H54 (cell line): ENCODE measurements around the gene OGFR.

Source experiments
- DNase-seq: peaks from one replicate; pipeline ENCODE4 v3.0.0; 2011; ENCODE audit warnings: low spot score, mixed read lengths; ENCODE audit not compliant: insufficient read length
- FAIRE-seq: peaks from 3 replicates; lab custom pipeline; 2011; peaks lifted over from hg19 to GRCh38; lab: Jason Lieb, UNC
- POLR2A ChIP-seq: IDR thresholded peaks from 2 replicates; pipeline ENCODE4 v1.6.1; 2011; ENCODE audit warnings: low read depth, mild to moderate bottlenecking, low read length

OGFR gene

GRCh38 chr20:62765021-62765420 is 39.6 kb upstream of the OGFR start:
- no peak for TF ChIP-seq POLR2A
- FAIRE-seq, result no peak
- DNase-seq, result no peak

DNA sequence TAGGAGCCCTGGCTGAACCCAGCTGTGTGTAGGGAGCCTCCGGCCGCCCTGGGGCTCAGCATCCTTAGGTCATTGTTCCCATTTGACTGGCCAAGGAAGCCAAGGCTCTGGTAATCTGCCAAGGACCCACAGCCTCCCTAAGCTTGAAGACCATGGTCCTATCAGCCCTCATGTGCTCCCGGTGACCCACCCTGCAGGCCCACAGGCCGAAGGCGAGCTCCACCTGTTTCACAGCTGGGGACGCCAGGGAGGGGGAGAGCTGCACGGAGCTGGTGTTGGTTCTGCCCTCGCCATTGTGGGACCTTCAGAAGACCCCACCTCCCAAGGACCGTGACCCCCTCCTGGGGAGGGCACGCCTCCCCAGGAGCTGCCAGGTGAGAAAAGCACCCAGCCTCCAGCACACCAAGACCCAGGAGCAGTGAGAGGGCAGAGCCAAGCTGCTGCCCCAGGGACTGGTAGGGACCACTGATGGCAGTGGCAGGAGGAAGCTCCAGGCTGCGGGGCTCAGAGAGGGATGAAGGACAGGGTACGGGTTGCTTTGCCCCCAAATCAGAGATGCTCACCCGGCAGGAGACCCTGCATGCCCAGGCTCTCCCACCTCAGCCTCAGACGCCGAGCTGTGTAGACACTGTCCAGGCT is 39.1 kb upstream of the OGFR start:
- no peak for TF ChIP-seq POLR2A
- no peak for FAIRE-seq
- DNase-seq, result no peak

GRCh38 chr20:62766071-62766450 is 38.6 kb upstream of the OGFR start:
- DNase-seq, result no peak
- FAIRE-seq, result no peak
- no peak for TF ChIP-seq POLR2A

- no peak for TF ChIP-seq POLR2A
- DNase-seq (no peak), FAIRE-seq (no peak)
Observed at GRCh38 chr20:62766716-62767115, 37.9 kb upstream of the OGFR start.

GRCh38 chr20:62768234-62768546 is 36.4 kb upstream of the OGFR start:
- TF ChIP-seq POLR2A, result no peak
- FAIRE-seq, result no peak

DNA sequence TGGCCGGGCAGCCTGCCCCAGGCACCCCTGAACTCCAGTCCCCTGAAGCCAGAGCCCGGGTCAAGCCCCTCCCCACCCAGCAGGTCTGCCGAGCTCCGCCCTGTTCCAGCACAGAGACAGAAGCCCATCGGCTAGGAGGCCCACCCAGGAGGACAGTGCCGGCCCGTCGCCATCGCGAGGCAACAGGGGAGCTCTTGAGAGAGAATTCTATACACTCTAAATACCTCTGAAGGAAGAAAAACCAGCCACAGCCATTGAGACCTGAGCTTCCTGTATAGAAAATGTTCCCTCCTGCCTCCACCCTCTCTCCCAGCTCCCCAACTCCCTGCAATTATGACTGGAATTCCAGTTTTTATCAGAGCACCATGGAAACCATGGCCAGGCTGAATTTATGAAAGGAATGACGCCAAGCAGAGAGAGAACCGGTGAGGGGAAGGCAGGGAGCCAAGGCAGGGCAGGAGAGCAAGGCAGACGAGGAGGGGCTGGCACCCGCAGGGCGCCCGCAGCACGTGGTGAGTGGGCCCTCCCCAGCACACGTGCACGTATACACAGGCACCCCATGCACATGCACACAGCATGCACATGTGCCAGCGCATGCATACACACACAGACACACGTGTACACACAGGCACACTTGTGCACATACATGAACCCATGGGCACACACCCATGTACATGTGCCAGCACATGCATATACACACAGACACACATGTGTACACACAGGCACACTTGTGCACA is 35.9 kb upstream of the OGFR start:
- DNase-seq, result peak; percentile 47
- FAIRE-seq, result no peak
- no peak for TF ChIP-seq POLR2A

More at GRCh38 chr20:62768234-62768546, 36.4 kb upstream of the OGFR start:
- DNase-seq, result no peak

DNA sequence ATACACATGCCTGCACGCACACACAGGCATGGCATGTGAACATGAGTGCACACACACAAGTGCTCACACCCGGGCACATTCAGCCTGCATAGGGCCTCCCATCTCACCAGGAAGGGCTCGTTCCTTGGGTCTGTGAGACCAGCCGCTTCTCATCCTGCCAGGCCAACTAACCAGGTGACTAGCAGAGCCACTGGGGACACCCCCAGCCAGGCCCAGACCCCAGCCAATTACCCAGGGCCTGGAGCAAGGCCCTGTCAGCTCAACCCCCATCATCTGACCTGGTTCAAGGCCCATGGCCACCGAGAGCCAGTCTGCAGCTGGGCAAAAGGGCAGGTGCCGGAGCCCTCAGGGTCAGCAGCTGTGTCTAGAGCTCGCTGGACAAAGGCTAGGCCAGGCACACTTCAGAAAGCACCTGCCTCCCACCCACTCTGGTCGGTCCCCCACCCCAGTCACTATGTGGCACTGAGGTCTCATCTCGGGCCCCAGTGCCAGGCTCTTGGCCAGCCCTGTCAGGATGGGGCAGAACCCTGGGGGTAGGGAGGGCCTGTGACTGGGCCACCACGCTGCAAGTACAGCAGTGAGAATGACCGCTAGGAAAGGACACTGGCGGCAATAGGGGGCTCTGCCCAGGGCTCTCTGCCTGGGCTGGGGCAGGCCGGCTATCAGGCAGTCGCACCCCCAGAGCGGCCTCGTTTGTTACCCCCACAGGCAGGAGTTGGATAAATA is 35.1 kb upstream of the OGFR start:
- no peak for TF ChIP-seq POLR2A
- FAIRE-seq (no peak), DNase-seq (no peak)

GRCh38 chr20:62770111-62770910 is 34.3 kb upstream of the OGFR start:
- no peak for FAIRE-seq
- no peak for TF ChIP-seq POLR2A
- DNase-seq, result no peak

DNA sequence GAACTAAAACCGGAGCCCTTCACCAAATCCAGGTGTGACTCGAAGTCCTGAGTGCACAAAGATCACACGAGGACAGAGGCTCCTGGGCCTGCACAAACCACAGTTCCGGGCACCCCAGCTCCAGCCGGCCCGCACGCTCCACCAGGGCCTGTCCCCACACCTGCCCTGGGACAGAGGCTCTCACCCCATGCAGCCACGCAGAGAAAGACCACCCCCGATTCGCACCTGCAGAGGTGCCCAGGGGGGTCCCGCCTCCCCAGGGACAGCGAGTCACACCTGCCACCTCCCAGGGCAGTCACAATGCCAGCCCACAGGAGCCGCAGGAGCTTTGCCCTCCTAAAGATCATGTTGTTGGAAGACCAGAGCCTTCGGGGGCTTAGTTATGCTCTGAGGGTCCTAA is 33.7 kb upstream of the OGFR start:
- FAIRE-seq, result no peak
- no peak for DNase-seq
- TF ChIP-seq POLR2A, result no peak

- TF ChIP-seq POLR2A, result no peak
- DNase-seq (no peak), FAIRE-seq (no peak)
Observed at GRCh38 chr20:62771396-62772102, 33.1 kb upstream of the OGFR start.

DNA sequence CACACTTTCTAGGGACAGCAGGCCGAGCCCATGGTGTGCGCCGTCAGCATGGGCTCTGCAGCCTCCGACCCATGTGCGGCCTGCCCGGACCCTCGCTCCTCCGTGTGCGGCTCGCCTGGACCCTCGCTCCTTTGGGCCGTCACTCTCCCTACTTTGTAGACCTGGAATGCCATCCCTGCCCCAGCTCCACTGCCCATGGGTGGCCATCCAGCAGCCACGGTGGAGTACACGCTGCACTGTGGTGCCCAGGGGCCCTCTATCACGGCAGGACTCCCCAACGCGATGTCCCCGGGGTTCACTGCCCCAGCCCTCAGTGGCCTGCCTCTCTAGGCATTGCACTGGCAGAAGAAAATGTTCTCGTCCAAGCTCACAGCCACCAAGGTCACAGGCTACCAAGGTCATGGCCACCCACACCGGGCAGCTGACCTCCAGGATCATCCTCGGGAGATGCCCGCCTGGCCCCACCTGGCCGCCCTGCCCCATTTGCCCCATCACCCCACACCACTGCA is 32.5 kb upstream of the OGFR start:
- TF ChIP-seq POLR2A, result no peak

GRCh38 chr20:62772619-62772989 is 32.0 kb upstream of the OGFR start:
- DNase-seq (no peak), FAIRE-seq (no peak)
- TF ChIP-seq POLR2A, result no peak

More for the DNA sequence above, 32.5 kb upstream of the OGFR start:
- no peak for DNase-seq
- FAIRE-seq, result no peak
